ENCODE measurements around the gene MEIOB.

DNA sequence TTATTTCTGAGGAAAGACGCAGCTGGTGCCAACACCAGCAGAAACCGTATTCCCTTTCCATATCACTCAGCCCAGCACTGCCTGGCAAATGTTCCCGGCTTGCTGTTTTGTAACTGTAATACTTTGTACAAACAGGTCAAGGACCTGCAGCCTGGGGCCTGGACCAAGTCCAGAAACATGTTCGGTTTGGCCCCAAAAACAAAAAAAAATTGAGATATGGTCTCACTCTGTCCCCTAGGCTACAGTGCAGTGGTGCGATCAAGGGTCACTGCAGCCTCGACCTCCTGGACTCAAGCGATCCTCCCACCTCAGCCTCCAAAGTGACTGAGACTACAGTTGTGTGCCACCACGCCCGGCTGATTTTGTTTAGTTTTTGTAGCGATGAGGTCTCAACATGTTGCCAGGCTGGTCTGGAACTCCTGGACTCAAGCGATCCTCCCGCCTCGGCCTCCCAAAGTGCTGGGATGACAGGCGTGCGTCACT lies 46.5 kb downstream of the MEIOB start:
- TF ChIP-seq, protein P1, sequence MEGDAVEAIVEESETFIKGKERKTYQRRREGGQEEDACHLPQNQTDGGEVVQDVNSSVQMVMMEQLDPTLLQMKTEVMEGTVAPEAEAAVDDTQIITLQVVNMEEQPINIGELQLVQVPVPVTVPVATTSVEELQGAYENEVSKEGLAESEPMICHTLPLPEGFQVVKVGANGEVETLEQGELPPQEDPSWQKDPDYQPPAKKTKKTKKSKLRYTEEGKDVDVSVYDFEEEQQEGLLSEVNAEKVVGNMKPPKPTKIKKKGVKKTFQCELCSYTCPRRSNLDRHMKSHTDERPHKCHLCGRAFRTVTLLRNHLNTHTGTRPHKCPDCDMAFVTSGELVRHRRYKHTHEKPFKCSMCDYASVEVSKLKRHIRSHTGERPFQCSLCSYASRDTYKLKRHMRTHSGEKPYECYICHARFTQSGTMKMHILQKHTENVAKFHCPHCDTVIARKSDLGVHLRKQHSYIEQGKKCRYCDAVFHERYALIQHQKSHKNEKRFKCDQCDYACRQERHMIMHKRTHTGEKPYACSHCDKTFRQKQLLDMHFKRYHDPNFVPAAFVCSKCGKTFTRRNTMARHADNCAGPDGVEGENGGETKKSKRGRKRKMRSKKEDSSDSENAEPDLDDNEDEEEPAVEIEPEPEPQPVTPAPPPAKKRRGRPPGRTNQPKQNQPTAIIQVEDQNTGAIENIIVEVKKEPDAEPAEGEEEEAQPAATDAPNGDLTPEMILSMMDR (IDR thresholded peaks at IDR 0.05), result no peak
- no peak for TF ChIP-seq POLR2A (IDR thresholded peaks at IDR 0.05)
- no peak for TF ChIP-seq EP300 (IDR thresholded peaks at IDR 0.05)

Data from gastroesophageal sphincter (tissue), 3 donors.